ENCODE measurements around the gene ZSCAN1. TPM values are rescaled to one million over a fixed set of nuclear protein-coding genes. Genes with fewer than 3 reads are reported as not detected.
A peak's percentile ranks its signal among the peaks of the same experiment; 100 is the strongest.

Gene ZSCAN1
- total RNA-seq, 4 donors from 2014 or later = not detected

GRCh38 chr19:58093071-58093470 lies 59.2 kb downstream of the ZSCAN1 start:
- H3K9me3 ChIP-seq = peaks cover 0 to 53% (median 2%) of the 10 kb centered on the region in 4 donors
- no peaks in the 10 kb centered on the region for H3K27me3 ChIP-seq
- TF ChIP-seq POLR2A (IDR thresholded peaks at IDR 0.05) (no peak), CTCF (IDR thresholded peaks at IDR 0.05) (no peak)
- H3K27ac ChIP-seq = no peak overlapping the region
- peaks cover 0 to 5% (median 0%) of the 10 kb centered on the region in 3 donors for H3K36me3 ChIP-seq
- no peak for DNase-seq
- peaks cover 0 to 3% (median 0%) of the 10 kb centered on the region in 4 donors for H3K4me1 ChIP-seq
- H3K4me3 ChIP-seq = no peak overlapping the region

GRCh38 chr19:58095328-58095727 lies 61.5 kb downstream of the ZSCAN1 start:
- H3K36me3 ChIP-seq = no peaks in the 10 kb centered on the region
- no peak for DNase-seq
- peaks cover 0 to 39% (median 2%) of the 10 kb centered on the region in 4 donors for H3K9me3 ChIP-seq
- TF ChIP-seq CTCF (IDR thresholded peaks at IDR 0.05) = no peak
- TF ChIP-seq POLR2A (IDR thresholded peaks at IDR 0.05) = no peak
- H3K27ac ChIP-seq = no peak overlapping the region
- no peaks in the 10 kb centered on the region for H3K27me3 ChIP-seq
- peaks cover 0 to 3% (median 0%) of the 10 kb centered on the region in 4 donors for H3K4me1 ChIP-seq
- H3K4me3 ChIP-seq = no peak overlapping the region

- Histone ChIP-seq H3K27me3 (no peaks in the 10 kb centered on the region), H3K4me1 (peaks cover 0 to 3% (median 0%) of the 10 kb centered on the region in 4 donors), H3K9me3 (peaks cover 0 to 34% (median 2%) of the 10 kb centered on the region in 4 donors), H3K4me3 (peak overlapping the region in 1 of 4 donors; percentile 99), H3K36me3 (no peaks in the 10 kb centered on the region), H3K27ac (no peak overlapping the region)
- no peak for DNase-seq
- TF ChIP-seq CTCF (IDR thresholded peaks at IDR 0.05) (no peak), POLR2A (IDR thresholded peaks at IDR 0.05) (no peak)
Measured at GRCh38 chr19:58096884-58097283, 63.1 kb downstream of the ZSCAN1 start.

GRCh38 chr19:58097349-58097748 lies 63.5 kb downstream of the ZSCAN1 start:
- no peak for DNase-seq
- no peaks in the 10 kb centered on the region for H3K27me3 ChIP-seq
- H3K4me1 ChIP-seq = peaks cover 0 to 3% (median 0%) of the 10 kb centered on the region in 4 donors
- peak overlapping the region; percentile 82 to 99 (median 91) for H3K4me3 ChIP-seq
- peak overlapping the region in 3 of 4 donors; percentile 85 to 95 (median 87) for H3K27ac ChIP-seq
- TF ChIP-seq POLR2A (IDR thresholded peaks at IDR 0.05) (no peak), CTCF (IDR thresholded peaks at IDR 0.05) (no peak)
- H3K36me3 ChIP-seq = no peaks in the 10 kb centered on the region
- H3K9me3 ChIP-seq = peaks cover 0 to 38% (median 2%) of the 10 kb centered on the region in 4 donors

- peaks cover 0 to 41% (median 2%) of the 10 kb centered on the region in 4 donors for H3K9me3 ChIP-seq
Measured at GRCh38 chr19:58097781-58098681, 64.2 kb downstream of the ZSCAN1 start, which contains the start of gene ZSCAN18. ZSCAN18 (minus strand) TSS chr19:58098231; CDS start chr19:58090267, 7,964 bp downstream.

More at GRCh38 chr19:58097781-58098681, 64.2 kb downstream of the ZSCAN1 start, which contains the start of gene ZSCAN18:
- Histone ChIP-seq H3K36me3 (no peaks in the 10 kb centered on the region), H3K4me1 (peaks cover 0 to 3% (median 0%) of the 10 kb centered on the region in 4 donors), H3K27me3 (no peaks in the 10 kb centered on the region), H3K27ac (peak within 1 kb of the TSS; percentile 85 to 95 (median 88)), H3K4me3 (peak within 1 kb of the TSS; percentile 82 to 99 (median 91))
- TF ChIP-seq CTCF (IDR thresholded peaks at IDR 0.05) = no peak
- peak; percentile 23 to 49 for TF ChIP-seq POLR2A (IDR thresholded peaks at IDR 0.05)
- DNase-seq = peak; percentile 93 to 98 (median 95)
